GM19372 (cell line): ENCODE measurements around the gene MND1.

Source experiments
- ATAC-seq: cut with Tn5 transposase; IDR thresholded peaks from one replicate; pipeline ENCODE4 v1.9.1; 2021; ENCODE audit warnings: mild to moderate bottlenecking, low read depth, moderate library complexity; ENCODE audit not compliant: unreplicated experiment

The MND1 gene

DNA sequence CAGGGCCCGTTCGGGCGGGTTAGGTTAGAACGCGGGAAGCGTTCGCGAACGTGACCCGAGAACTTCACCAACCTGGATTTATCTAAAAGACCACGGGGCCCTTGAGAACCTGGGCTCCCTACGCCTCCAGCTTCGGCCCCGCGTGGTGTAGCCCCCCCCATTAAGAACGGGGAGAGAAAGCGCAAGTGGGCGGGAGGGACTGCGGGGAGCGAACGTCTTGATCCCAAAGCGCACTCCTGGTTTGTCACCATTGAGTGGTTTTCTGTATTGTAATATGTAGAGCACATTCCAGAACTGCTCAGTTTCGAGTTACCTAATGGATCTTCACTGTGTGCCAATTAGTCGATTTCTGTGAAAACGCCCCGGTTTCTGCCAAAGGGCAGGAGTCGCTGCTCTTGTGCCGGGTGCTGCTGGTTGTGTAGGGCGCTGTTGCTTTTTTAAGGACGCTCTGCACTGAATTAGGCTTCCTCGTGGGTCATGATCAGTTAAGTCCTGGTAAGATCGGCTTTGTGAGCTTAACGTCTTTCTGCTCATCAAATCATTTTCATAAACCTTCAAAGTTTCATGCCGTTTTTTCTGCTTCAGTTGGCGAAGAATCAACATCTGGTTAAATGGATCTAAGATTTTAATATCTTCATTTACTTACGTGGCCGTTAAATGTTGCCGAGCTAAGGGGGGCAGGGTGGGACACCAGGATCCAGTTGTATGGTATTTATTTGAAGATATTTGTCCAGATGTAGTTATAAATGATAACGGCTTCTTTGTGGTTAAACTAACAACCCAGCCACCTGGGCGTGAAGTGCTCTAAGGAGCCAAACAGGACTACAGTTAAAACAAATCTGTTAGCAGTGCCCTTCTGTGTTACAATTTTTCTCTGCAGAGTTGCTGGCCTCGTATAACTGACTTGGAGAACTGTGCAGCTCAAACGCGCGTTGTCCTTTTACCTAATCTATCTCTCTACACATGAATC, 809 bp downstream of the MND1 start:
- ATAC-seq, result peak; percentile 34

DNA sequence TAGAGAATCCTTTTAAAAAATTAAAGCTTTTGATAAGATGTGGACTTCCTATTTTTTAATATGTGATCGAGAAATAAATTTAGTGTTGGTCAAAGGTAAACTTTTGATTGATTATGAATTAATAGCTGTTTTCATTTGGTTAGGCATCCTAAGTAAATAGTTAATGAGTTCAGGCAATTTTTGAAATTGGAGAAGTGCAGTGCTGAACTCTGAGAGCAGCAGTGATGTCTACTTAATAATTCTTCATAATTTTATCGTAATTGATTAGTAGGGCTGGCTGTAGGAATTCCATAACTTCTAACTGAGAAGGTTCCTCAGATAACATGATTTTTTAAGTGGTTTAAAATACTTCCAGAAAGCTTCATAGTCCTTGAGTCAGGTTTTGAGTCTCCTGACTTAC, 1.5 kb downstream of the MND1 start:
- no peak for ATAC-seq

GRCh38 chr4:153346563-153346962, 2.1 kb downstream of the MND1 start:
- ATAC-seq, result no peak

DNA sequence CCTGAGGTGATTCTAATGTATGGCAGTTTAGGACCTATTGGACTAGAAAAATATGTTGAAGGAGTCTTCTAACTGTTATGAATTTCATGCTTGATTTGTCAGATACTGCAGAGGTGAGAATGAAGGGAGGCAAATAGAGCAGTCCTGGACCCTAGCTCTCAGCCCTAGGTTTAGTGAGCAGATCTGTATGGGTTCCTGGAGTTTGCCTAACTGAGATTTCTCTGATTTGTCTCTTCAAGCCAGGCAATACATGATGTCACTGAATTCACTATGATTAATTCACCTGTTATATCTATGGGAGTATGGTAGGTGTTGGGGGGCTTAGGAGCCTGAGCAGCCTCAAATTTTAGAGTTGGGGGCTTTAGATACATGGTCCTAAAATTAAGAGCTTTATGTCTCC, 2.6 kb downstream of the MND1 start:
- ATAC-seq, result no peak

- no peak for ATAC-seq
Observed at GRCh38 chr4:153348006-153348405, 3.5 kb downstream of the MND1 start.

- no peak for ATAC-seq
Observed at GRCh38 chr4:153349206-153349805, 4.8 kb downstream of the MND1 start.

GRCh38 chr4:153362184-153362583, 17.7 kb downstream of the MND1 start:
- no peak for ATAC-seq

- ATAC-seq, result no peak
Observed at GRCh38 chr4:153364061-153364460, 19.6 kb downstream of the MND1 start.

DNA sequence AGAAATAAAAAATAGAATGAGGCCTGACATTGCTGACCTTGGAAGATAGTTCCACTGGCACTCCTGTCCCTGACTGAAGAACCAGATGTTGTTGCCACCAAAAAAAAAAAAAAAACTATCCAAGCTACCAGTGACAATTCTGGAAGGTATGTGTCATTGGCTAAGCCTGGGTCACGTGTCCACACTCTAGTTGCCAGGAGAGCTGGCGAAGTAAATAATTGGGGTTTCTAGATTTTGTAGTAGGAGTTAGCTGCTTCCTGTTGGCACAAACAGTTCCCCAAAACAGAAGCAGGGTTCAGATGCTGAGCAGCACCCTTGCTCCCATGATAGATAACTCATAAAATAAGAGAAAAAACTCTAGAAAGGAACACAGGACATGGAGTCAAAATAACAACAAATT, 20.5 kb downstream of the MND1 start:
- ATAC-seq, result no peak

- ATAC-seq, result no peak
Observed at GRCh38 chr4:153366486-153366885, 22.0 kb downstream of the MND1 start.

DNA sequence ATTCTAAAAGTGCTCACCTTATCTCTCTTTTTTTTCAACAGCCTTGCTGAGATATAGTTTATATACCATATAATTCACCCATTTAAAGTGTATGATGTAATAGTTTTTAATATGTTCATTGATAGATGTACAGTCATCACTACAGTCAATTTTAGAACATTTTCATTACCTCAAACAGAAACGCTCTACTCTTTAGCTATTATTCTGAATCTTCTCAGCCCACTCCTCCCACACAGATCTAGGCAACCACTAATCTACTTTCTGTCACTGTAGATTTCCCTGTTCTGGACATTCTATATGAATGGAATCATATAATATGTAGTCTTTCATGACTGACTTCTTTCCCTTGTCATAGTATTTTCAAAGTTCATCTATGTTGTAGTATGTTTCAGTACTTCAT, 22.6 kb downstream of the MND1 start:
- no peak for ATAC-seq

DNA sequence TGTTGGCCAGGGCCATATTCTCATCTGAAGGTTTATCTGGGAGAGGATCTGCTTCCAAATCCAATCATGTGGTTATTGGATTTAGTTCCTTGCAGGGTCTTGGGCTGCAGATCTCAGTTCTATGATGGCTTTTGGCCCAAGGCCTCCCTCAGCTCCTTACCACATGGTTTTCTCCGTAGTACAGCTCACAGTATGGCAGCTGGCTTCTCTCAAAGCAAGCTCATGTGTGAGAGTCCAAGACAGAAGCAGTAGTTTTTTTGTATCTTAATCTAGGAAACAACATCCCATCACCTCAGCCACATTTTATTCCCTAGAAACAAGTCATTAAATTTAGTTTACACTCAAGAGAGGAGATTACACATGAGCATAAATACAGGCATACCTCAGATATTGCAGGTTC, 24.5 kb downstream of the MND1 start:
- no peak for ATAC-seq

GRCh38 chr4:153371701-153372234, 27.3 kb downstream of the MND1 start:
- ATAC-seq, result no peak

- ATAC-seq, result no peak
Observed at GRCh38 chr4:153372967-153373562, 28.6 kb downstream of the MND1 start.

- no peak for ATAC-seq
Observed at GRCh38 chr4:153374442-153374841, 30.0 kb downstream of the MND1 start.

DNA sequence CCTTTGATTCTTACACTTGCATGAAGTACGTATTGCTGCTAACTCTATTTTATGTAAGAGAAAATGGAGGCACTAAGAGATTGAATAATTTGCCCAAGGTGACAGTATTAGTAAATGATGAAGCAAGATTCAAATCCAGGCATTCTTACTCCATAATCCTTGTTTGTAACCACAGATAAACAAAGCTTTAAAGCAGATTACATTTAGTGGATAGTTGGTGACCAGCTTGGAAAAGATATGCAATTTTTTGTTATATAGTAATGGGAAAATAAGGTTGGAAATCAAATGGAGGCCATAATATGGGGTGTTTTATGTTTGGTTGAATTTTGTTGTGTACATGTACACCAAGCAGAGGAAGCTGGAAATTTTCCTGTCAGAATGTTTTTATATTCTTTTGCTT, 30.8 kb downstream of the MND1 start:
- ATAC-seq, result no peak

- no peak for ATAC-seq
Observed at GRCh38 chr4:153383131-153383530, 38.6 kb downstream of the MND1 start.

DNA sequence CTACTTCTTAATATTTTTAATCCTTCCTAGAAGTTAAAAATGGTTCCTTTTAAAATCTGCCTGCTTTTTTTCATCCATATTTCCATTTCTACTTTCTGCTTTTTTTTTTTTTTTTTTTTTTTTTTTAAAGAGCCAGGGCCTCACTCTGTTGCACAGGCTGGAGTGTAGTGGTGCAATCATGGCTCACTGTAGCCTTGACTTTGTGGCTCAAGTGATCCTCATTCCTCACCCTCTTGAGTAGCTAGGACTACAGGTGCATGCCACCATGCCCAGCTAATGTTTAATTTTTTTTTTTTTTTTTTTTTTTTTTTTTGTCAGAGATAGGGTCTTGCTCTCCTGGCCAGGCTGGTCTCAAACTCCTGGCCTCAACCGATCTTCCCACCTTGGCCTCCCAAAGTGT, 39.7 kb downstream of the MND1 start:
- no peak for ATAC-seq

GRCh38 chr4:153385784-153386183, 41.3 kb downstream of the MND1 start:
- ATAC-seq, result no peak

GRCh38 chr4:153387981-153388380, 43.5 kb downstream of the MND1 start:
- ATAC-seq, result no peak

- ATAC-seq, result no peak
Observed at GRCh38 chr4:153393397-153393796, 48.9 kb downstream of the MND1 start.
